Ishikawa (cell line): Measurements from ENCODE around the gene R3HDM2.

Source experiments
- CREB1 ChIP-seq: IDR thresholded peaks from 2 replicates; pipeline ENCODE4 v1.6.1; 2012; ENCODE audit warnings: low read depth
- EGR1 ChIP-seq: IDR thresholded peaks from 2 replicates; pipeline ENCODE4 v1.6.1; 2012
- EP300 ChIP-seq: IDR thresholded peaks from 2 replicates; pipeline ENCODE4 v1.6.1; 2012; ENCODE audit warnings: borderline replicate concordance
- FOXM1 ChIP-seq: IDR thresholded peaks from 2 replicates; pipeline ENCODE4 v1.6.1; 2012; ENCODE audit warnings: low read depth, borderline replicate concordance
- NFIC ChIP-seq: IDR thresholded peaks from 2 replicates; pipeline ENCODE4 v1.6.1; 2012
- RAD21 ChIP-seq: IDR thresholded peaks from 2 replicates; pipeline ENCODE4 v1.6.1; 2012; ENCODE audit warnings: low read depth
- TAF1 ChIP-seq: IDR thresholded peaks from 2 replicates; pipeline ENCODE4 v1.6.1; 2012; ENCODE audit warnings: low read depth, mild to moderate bottlenecking
- TCF12 ChIP-seq: IDR thresholded peaks from 2 replicates; pipeline ENCODE4 v1.6.1; 2012; ENCODE audit warnings: low read depth
- TEAD4 ChIP-seq: IDR thresholded peaks from 2 replicates; pipeline ENCODE4 v1.6.1; 2012
- YY1 ChIP-seq: IDR thresholded peaks from 2 replicates; pipeline ENCODE4 v1.6.1; 2012; ENCODE audit warnings: low read depth
- ZBTB7A ChIP-seq: IDR thresholded peaks from 2 replicates; pipeline ENCODE4 v1.6.1; 2012; ENCODE audit warnings: low read depth
- TF ChIP-seq, protein P1 (sequence below): IDR thresholded peaks from 2 replicates; pipeline ENCODE4 v1.6.1; 2012
- TF ChIP-seq, protein P2 (sequence below): IDR thresholded peaks from 2 replicates; pipeline ENCODE4 v1.6.1; 2012; ENCODE audit warnings: low read depth, mild to moderate bottlenecking

DNA sequence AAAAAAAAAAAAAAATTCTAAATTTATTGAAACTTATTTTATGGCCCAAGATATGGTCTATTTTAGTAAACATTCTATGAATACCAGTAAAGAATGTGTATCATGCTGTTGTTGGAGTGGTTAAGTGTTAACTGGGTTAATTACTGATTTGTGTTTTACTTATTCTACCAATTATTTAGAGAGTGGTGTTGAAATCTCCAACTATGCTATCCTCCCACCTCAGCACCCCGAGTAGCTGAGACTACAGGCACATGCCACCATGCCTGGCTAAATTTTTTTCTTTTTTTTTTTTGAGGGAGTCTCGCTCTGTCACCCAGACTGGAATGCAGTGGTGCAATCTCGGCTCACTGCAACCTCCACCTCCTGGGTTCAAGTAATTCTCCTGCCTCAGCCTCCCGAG lies 72.2 kb downstream of the R3HDM2 start:
- TF ChIP-seq EP300 (no peak), RAD21 (no peak), ZBTB7A (no peak), EGR1 (no peak), TAF1 (no peak), YY1 (no peak), NFIC (no peak), FOXM1 (no peak), TCF12 (no peak), TEAD4 (no peak), CREB1 (no peak)
- TF ChIP-seq, protein P1, sequence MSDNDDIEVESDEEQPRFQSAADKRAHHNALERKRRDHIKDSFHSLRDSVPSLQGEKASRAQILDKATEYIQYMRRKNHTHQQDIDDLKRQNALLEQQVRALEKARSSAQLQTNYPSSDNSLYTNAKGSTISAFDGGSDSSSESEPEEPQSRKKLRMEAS, result no peak
- TF ChIP-seq, protein P2, sequence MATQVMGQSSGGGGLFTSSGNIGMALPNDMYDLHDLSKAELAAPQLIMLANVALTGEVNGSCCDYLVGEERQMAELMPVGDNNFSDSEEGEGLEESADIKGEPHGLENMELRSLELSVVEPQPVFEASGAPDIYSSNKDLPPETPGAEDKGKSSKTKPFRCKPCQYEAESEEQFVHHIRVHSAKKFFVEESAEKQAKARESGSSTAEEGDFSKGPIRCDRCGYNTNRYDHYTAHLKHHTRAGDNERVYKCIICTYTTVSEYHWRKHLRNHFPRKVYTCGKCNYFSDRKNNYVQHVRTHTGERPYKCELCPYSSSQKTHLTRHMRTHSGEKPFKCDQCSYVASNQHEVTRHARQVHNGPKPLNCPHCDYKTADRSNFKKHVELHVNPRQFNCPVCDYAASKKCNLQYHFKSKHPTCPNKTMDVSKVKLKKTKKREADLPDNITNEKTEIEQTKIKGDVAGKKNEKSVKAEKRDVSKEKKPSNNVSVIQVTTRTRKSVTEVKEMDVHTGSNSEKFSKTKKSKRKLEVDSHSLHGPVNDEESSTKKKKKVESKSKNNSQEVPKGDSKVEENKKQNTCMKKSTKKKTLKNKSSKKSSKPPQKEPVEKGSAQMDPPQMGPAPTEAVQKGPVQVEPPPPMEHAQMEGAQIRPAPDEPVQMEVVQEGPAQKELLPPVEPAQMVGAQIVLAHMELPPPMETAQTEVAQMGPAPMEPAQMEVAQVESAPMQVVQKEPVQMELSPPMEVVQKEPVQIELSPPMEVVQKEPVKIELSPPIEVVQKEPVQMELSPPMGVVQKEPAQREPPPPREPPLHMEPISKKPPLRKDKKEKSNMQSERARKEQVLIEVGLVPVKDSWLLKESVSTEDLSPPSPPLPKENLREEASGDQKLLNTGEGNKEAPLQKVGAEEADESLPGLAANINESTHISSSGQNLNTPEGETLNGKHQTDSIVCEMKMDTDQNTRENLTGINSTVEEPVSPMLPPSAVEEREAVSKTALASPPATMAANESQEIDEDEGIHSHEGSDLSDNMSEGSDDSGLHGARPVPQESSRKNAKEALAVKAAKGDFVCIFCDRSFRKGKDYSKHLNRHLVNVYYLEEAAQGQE, result no peak
